OCI-LY7 (cell line): ENCODE measurements around the gene RHBDL1. TPM values are rescaled to one million over a fixed set of nuclear protein-coding genes. Genes with fewer than 3 reads are reported as not detected.

Source experiments
- BruUV-seq: library from RNA; stranded (reverse); fragments of 400-500 nt; replicated peaks from 2 replicates; lab custom pipeline; 2021; lab: Mats Ljungman, UMichigan
- CTCF ChIA-PET: fragments of 300-600 bp; sonication (Branson Sonifier 250); formaldehyde crosslinking; loops from one replicate; lab custom pipeline; 2022; ENCODE audit warnings: antibody characterized with exemption; ENCODE audit not compliant: unreplicated experiment; lab: Charles Lee
- POLR2A ChIA-PET: fragments of 300-600 bp; sonication (Branson Sonifier 250); formaldehyde crosslinking; loops from one replicate; lab custom pipeline; 2022; ENCODE audit warnings: antibody characterized with exemption; lab: Charles Lee
- DNase-seq: peaks from one replicate; pipeline ENCODE4 v3.0.0-alpha.2; 2015; ENCODE audit warnings: low spot score
- H2AFZ ChIP-seq: fragments of 200-600 bp; sonication (generic), shearing (Covaris generic); 2 replicates; pipeline ENCODE4 v1.6.1; 2014; ENCODE audit warnings: mild to moderate bottlenecking, antibody characterized with exemption, low read length, moderate library complexity
- H3K27ac ChIP-seq: fragments of 200-600 bp; sonication (generic); 2 replicates; pipeline ENCODE4 v1.5.1; 2014; ENCODE audit warnings: mixed run types, low read depth, mild to moderate bottlenecking, moderate library complexity, low read length, inconsistent platforms; ENCODE audit not compliant: poor library complexity, severe bottlenecking
- H3K36me3 ChIP-seq: fragments of 200-600 bp; sonication (generic); 2 replicates; pipeline ENCODE4 v1.6.1; 2014; ENCODE audit warnings: mild to moderate bottlenecking, antibody characterized with exemption, low read length, moderate library complexity, mixed read lengths; ENCODE audit not compliant: insufficient read depth
- H3K4me1 ChIP-seq: fragments of 200-600 bp; sonication (generic); 2 replicates; pipeline ENCODE4 v1.5.1; 2014; ENCODE audit warnings: mild to moderate bottlenecking, low read length; ENCODE audit not compliant: insufficient read depth, poor library complexity, severe bottlenecking
- H3K4me2 ChIP-seq: fragments of 200-600 bp; sonication (generic); 2 replicates; pipeline ENCODE4 v1.6.1; 2014; ENCODE audit warnings: mild to moderate bottlenecking, low read length
- H3K4me3 ChIP-seq: fragments of 200-600 bp; sonication (generic); 2 replicates; pipeline ENCODE4 v1.5.1; 2014; ENCODE audit warnings: mild to moderate bottlenecking, low read depth, low read length; ENCODE audit not compliant: poor library complexity, severe bottlenecking
- H3K79me2 ChIP-seq: fragments of 200-600 bp; sonication (generic); 2 replicates; pipeline ENCODE4 v1.6.1; 2016; ENCODE audit warnings: low read depth, mild to moderate bottlenecking, low read length, moderate library complexity, mixed read lengths; ENCODE audit not compliant: insufficient read depth
- H3K9me2 ChIP-seq: fragments of 200-600 bp; sonication (generic); 2 replicates; pipeline ENCODE4 v1.6.1; 2016; ENCODE audit warnings: mild to moderate bottlenecking, low read length, mixed read lengths; ENCODE audit not compliant: insufficient read depth
- H3K9me3 ChIP-seq: fragments of 200-600 bp; sonication (generic); 2 replicates; pipeline ENCODE4 v1.6.1; 2014; ENCODE audit warnings: mild to moderate bottlenecking, mixed run types, low read length, mixed read lengths
- H4K20me1 ChIP-seq: fragments of 200-600 bp; sonication (generic); 2 replicates; pipeline ENCODE4 v1.6.1; 2014; ENCODE audit warnings: mild to moderate bottlenecking, antibody characterized with exemption, low read length, moderate library complexity, mixed read lengths; ENCODE audit not compliant: insufficient read depth
- CTCF ChIP-seq: fragments of 200-600 bp; sonication (generic); conservative IDR thresholded peaks from 2 replicates; pipeline ENCODE4 v1.5.1; 2014; ENCODE audit warnings: mild to moderate bottlenecking, antibody characterized with exemption, low read length, moderate library complexity, mixed read lengths
- EZH2phosphoT487 ChIP-seq: fragments of 200-600 bp; sonication (generic); IDR thresholded peaks from 2 replicates; pipeline ENCODE4 v1.6.1; 2018; ENCODE audit warnings: low read depth, borderline replicate concordance, mild to moderate bottlenecking, mixed run types, antibody characterized with exemption, low read length, moderate library complexity, mixed read lengths
- intact Hi-C: fragments of 100-400 bp; cut with micrococcal nuclease; formaldehyde crosslinking; loops from one replicate; pipeline ENCODE4 v1.10.0; 2022; ENCODE audit not compliant: unreplicated experiment
- total RNA-seq, 2 experiments: library from RNA; depleted of rRNA in 1 of 2; stranded (reverse); fragments of >200 nt in 1 of 2; shearing (Covaris generic) in 1 of 2; gene quantifications; 2 replicates each; pipeline ENCODE4 v1.2.3, GENCODE V29; 2014 to 2022

RHBDL1 gene
- total RNA-seq, 2 experiments from 2014 or later, result 4.2 TPM

- no peaks in the 10 kb centered on the region for H4K20me1 ChIP-seq
- peaks cover 33% of the 10 kb centered on the region for H3K36me3 ChIP-seq
- BruUV-seq, result no TSS peak
- peak within 1 kb of the TSS; percentile 88 for H3K4me2 ChIP-seq
- H3K9me2 ChIP-seq, result no peaks in the 10 kb centered on the region
- peaks cover 14% of the 10 kb centered on the region for H3K4me1 ChIP-seq
- ChIA-PET POLR2A (no interaction called here), CTCF (no interaction called here)
- H3K79me2 ChIP-seq, result peaks cover 12% of the 10 kb centered on the region; the same call in 1 of the 2 replicates
- H3K4me3 ChIP-seq, result peak within 1 kb of the TSS; percentile 99
- peak within 1 kb of the TSS; percentile 52 for H3K27ac ChIP-seq
- intact Hi-C loops, result loop anchor here (1.0 to 2.0 kb wide), 3 partner anchors 11 to 32 kb away; partner anchors contain the start of genes METTL26 and WDR90
- peak within 1 kb of the TSS; percentile 55; the same call in 1 of the 2 replicates for H2AFZ ChIP-seq
- no peak for TF ChIP-seq EZH2phosphoT487
- peak; percentile 94 for TF ChIP-seq CTCF
- DNase-seq, result peak; percentile 94
- no peaks in the 10 kb centered on the region for H3K9me3 ChIP-seq
Measured at GRCh38 chr16:667780-668518, 7.5 kb upstream of the RHBDL1 start, which contains the start of gene RHOT2. TSS of gene RHOT2 (plus strand) at chr16:668132. CDS start at chr16:668200, 68 bp downstream.

- Histone ChIP-seq H4K20me1 (no peaks in the 10 kb centered on the region), H3K27ac (peak overlapping the region; percentile 52), H3K4me2 (peak overlapping the region; percentile 88), H3K4me3 (peak overlapping the region; percentile 99), H3K36me3 (peaks cover 39% of the 10 kb centered on the region), H3K79me2 (peaks cover 12% of the 10 kb centered on the region; the same call in 1 of the 2 replicates), H3K4me1 (peaks cover 14% of the 10 kb centered on the region), H3K9me3 (no peaks in the 10 kb centered on the region), H2AFZ (no peak overlapping the region), H3K9me2 (no peaks in the 10 kb centered on the region)
- POLR2A ChIA-PET, result no interaction called here
- no peak for DNase-seq
- BruUV-seq, result no TSS peak
- intact Hi-C loops, result loop anchor here (1.0 to 2.0 kb wide), 2 partner anchors 11 to 20 kb away; partner anchors contain the start of gene WDR90
- CTCF ChIA-PET, result no interaction called here
- TF ChIP-seq EZH2phosphoT487 (no peak), CTCF (no peak)
Measured at GRCh38 chr16:668519-669171, 6.8 kb upstream of the RHBDL1 start.
